HepG2 (cell line): Measurements from ENCODE around the gene MRPL2. TPM values are rescaled to one million over a fixed set of nuclear protein-coding genes. Genes with fewer than 3 reads are reported as not detected.

Source experiments
- ATF1 ChIP-seq: IDR thresholded peaks from 2 replicates; pipeline ENCODE4 v1.6.1; 2016; ENCODE audit warnings: mild to moderate bottlenecking, control low read depth
- ELF4 ChIP-seq: sonication (generic); formaldehyde crosslinking; IDR thresholded peaks from 2 replicates; pipeline ENCODE4 v1.5.0; 2020; ENCODE audit warnings: missing genetic modification reagents, mild to moderate bottlenecking, moderate library complexity, borderline replicate concordance
- HNRNPLL ChIP-seq: fragments of 200-400 bp; formaldehyde crosslinking; IDR thresholded peaks from 2 replicates; pipeline ENCODE4 v1.6.1; 2017; ENCODE audit warnings: mild to moderate bottlenecking, low read depth, low read length; ENCODE audit not compliant: poor library complexity, severe bottlenecking
- MAFG ChIP-seq: sonication (generic); formaldehyde crosslinking; IDR thresholded peaks from 2 replicates; pipeline ENCODE4 v1.5.1; 2020; ENCODE audit warnings: mild to moderate bottlenecking, missing genetic modification reagents
- MBNL3 ChIP-seq: fragments of 250-450 bp; sonication (Bioruptor Pico); conservative IDR thresholded peaks from 2 replicates; pipeline ENCODE4 v1.8.0; 2022; ENCODE audit warnings: mild to moderate bottlenecking, inconsistent platforms
- NR2F2 ChIP-seq: IDR thresholded peaks from 2 replicates; pipeline ENCODE4 v1.6.1; 2012; ENCODE audit warnings: low read depth, inconsistent platforms, borderline replicate concordance
- YEATS2 ChIP-seq: sonication (generic); formaldehyde crosslinking; IDR thresholded peaks from 2 replicates; pipeline ENCODE4 v1.4.0; 2020; ENCODE audit warnings: missing genetic modification reagents, borderline replicate concordance
- ZBTB14 ChIP-seq: sonication (generic); formaldehyde crosslinking; IDR thresholded peaks from 2 replicates; pipeline ENCODE4 v1.4.0; 2020; ENCODE audit warnings: missing genetic modification reagents
- ZBTB46 ChIP-seq: sonication (generic); formaldehyde crosslinking; IDR thresholded peaks from 2 replicates; pipeline ENCODE4 v1.4.0; 2020; ENCODE audit warnings: mild to moderate bottlenecking, missing genetic modification reagents, borderline replicate concordance
- ZHX1 ChIP-seq: sonication (generic); formaldehyde crosslinking; IDR thresholded peaks from 2 replicates; pipeline ENCODE4 v1.8.1; 2022; ENCODE audit warnings: low read depth, mild to moderate bottlenecking, missing genetic modification reagents
- ZNF224 ChIP-seq: sonication (generic); formaldehyde crosslinking; IDR thresholded peaks from 2 replicates; pipeline ENCODE4 v1.5.0; 2020; ENCODE audit warnings: mild to moderate bottlenecking, missing genetic modification reagents
- ZNF260 ChIP-seq: sonication (generic); formaldehyde crosslinking; IDR thresholded peaks from 2 replicates; pipeline ENCODE4 v1.4.0; 2020; ENCODE audit warnings: missing genetic modification reagents, low read depth, mild to moderate bottlenecking, borderline replicate concordance
- ZNF281 ChIP-seq: sonication (generic); formaldehyde crosslinking; IDR thresholded peaks from 2 replicates; pipeline ENCODE4 v1.4.0; 2020; ENCODE audit warnings: missing genetic modification reagents, borderline replicate concordance
- ZNF549 ChIP-seq: sonication (generic); formaldehyde crosslinking; IDR thresholded peaks from 2 replicates; pipeline ENCODE4 v1.5.0; 2020; ENCODE audit warnings: missing genetic modification reagents
- ZNF75D ChIP-seq: sonication (generic); formaldehyde crosslinking; IDR thresholded peaks from 2 replicates; pipeline ENCODE4 v1.8.1; 2023; ENCODE audit warnings: missing genetic modification reagents, mild to moderate bottlenecking, borderline replicate concordance
- polyA plus RNA-seq, 8 experiments: library from polyadenylated mRNA; depleted of rRNA in 3 of 8; stranded (reverse) in 7 of 8; unstranded in 1 of 8; fragments of >200 nt; fragmentation: Illumina TruSeq in 4 of 8; extraction: Trizol in 4 of 8; gene quantifications; 2 replicates each; pipeline versions ENCODE4 v1.2.1 to v1.2.3, GENCODE V29; 2011 to 2016; ENCODE audit warnings: low read depth in 4 of 8, missing spikeins in 1 of 8, mixed read lengths in 1 of 8; ENCODE audit not compliant: insufficient read depth in 1 of 8
- total RNA-seq, 5 experiments: library from RNA; depleted of rRNA; stranded (reverse); fragments of >200 nt; fragmentation: Illumina TruSeq; extraction: Trizol; gene quantifications; 2 replicates each; pipeline ENCODE4 v1.2.3, GENCODE V29; 2016; ENCODE audit warnings: low read depth in 1 of 5

The MRPL2 gene
- total and polyA plus RNA-seq, 2 of the 13 experiments (the other 11 are each of a cell fraction or from before 2014, with no cell fraction given): 56.8 to 65.6 TPM

GRCh38 chr6:43059168-43060033, at the start of gene MRPL2, which contains the start of gene KLC4 (continued):
- TF ChIP-seq ZNF281 (CRISPR knock-in tag): peak; percentile 85
- TF ChIP-seq ZBTB46 (CRISPR knock-in tag): no peak
- peak; percentile 67 for TF ChIP-seq HNRNPLL
- TF ChIP-seq ZNF75D (CRISPR knock-in tag): no peak
- TF ChIP-seq ZBTB14 (CRISPR knock-in tag): no peak
- TF ChIP-seq ATF1: peak; percentile 100
- TF ChIP-seq NR2F2: peak; percentile 39; the same call in 1 of the 2 replicates
- no peak for TF ChIP-seq ZNF260 (CRISPR knock-in tag)
- TF ChIP-seq MAFG (CRISPR knock-in tag): no peak
- peak; percentile 62; the same call in 1 of the 2 replicates for TF ChIP-seq ZHX1 (CRISPR knock-in tag)
- no peak for TF ChIP-seq MBNL3 (CRISPR knock-in tag)
- TF ChIP-seq ZNF549 (CRISPR knock-in tag): no peak
- TF ChIP-seq YEATS2 (CRISPR knock-in tag): peak; percentile 95
- TF ChIP-seq ZNF224: no peak
- no peak for TF ChIP-seq ELF4 (CRISPR knock-in tag)
